ENCODE results near the gene GSTT2B. TPM values are rescaled to one million over a fixed set of nuclear protein-coding genes. Genes with fewer than 3 reads are reported as not detected.
"Not testable (repeated sequence)": the region's sequence is repeated elsewhere in the genome, so short reads cannot be mapped to it uniquely, and the experiment has no call there.

GSTT2B gene
- total RNA-seq, 1 donor from 2014 or later: 4.9 TPM

DNA sequence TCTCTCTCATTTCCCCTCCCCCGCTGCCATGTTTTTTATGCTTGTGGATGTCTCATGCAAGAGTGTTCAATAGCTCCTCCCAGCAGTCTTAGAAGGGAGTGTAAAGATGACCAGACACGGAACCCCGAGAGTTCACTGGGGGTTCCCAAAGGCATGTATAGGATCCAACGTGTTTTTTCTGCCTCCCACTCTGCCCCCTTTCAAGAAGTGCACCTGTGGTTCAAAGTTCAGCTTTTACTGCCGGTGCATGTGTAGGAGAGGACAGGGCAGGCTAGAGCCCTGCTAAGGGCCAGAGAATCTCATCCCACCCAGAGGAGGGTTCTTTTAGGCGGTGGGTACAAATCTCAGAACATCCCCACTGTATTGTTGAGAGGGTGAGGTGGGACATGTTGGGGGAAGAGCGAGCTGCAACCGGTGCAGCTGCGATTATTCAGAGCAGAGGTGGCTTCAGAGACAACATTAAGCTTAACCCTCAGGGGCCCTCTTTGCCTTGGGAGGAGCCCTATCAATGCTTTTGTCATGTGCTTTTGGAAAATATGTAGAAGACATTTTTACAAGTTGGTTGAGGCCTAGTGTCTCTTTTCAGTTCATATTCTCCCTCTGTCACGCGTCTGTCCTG is 52.3 kb downstream of the GSTT2B start:
- Histone ChIP-seq H3K27ac (replicated peaks) (no peak overlapping the region), H3K9me3 (replicated peaks) (no peaks in the 10 kb centered on the region), H3K4me1 (peaks cover 23% of the 10 kb centered on the region)

DNA sequence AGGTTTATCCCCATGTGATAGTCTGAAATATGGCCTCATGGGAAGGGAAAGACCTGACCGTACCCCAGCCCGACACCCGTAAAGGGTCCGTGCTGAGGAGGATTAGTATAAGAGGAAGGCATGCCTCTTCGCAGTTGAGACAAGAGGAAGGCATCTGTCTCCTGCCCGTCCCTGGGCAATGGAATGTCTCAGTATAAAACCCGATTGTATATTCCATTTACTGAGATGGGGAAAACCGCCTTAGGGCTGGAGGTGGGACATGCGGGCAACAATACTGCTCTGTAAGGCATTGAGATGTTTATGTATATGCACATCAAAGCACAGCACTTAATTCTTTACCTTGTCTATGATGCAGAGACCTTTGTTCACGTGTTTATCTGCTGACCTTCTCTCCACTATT is 53.6 kb downstream of the GSTT2B start:
- H3K27ac ChIP-seq (replicated peaks); H3K9me3 ChIP-seq (replicated peaks); H3K4me3 ChIP-seq; H3K36me3 ChIP-seq; intact Hi-C loops (cut with micrococcal nuclease); DNase-seq; H3K27me3 ChIP-seq (ENCODE audit: low read depth): not testable (repeated sequence)
- peaks cover 15% of the 10 kb centered on the region for H3K4me1 ChIP-seq

More for the DNA sequence above, 52.3 kb downstream of the GSTT2B start:
- no peaks in the 10 kb centered on the region for H3K27me3 ChIP-seq (ENCODE audit: low read depth)
- no peak overlapping the region for H3K4me3 ChIP-seq
- TF ChIP-seq, protein P1, sequence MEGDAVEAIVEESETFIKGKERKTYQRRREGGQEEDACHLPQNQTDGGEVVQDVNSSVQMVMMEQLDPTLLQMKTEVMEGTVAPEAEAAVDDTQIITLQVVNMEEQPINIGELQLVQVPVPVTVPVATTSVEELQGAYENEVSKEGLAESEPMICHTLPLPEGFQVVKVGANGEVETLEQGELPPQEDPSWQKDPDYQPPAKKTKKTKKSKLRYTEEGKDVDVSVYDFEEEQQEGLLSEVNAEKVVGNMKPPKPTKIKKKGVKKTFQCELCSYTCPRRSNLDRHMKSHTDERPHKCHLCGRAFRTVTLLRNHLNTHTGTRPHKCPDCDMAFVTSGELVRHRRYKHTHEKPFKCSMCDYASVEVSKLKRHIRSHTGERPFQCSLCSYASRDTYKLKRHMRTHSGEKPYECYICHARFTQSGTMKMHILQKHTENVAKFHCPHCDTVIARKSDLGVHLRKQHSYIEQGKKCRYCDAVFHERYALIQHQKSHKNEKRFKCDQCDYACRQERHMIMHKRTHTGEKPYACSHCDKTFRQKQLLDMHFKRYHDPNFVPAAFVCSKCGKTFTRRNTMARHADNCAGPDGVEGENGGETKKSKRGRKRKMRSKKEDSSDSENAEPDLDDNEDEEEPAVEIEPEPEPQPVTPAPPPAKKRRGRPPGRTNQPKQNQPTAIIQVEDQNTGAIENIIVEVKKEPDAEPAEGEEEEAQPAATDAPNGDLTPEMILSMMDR (IDR thresholded peaks at IDR 0.05; ENCODE audit: borderline replicate concordance): no peak
- DNase-seq: no peak
- intact Hi-C loops (cut with micrococcal nuclease): no loop called here
- H3K36me3 ChIP-seq: no peaks in the 10 kb centered on the region

Other genes with a start within 250 kb of the GSTT2B start
- 4.0 TPM for gene ZNF70, start 210.1 kb downstream of the GSTT2B start, total RNA-seq
- gene VPREB3, start 206.8 kb downstream of the GSTT2B start, total RNA-seq: 0.69 TPM
- gene C22orf15, start 198.2 kb downstream of the GSTT2B start, total RNA-seq: not detected
- gene CHCHD10, start 193.2 kb downstream of the GSTT2B start, total RNA-seq: 1,446 TPM
- 16.9 TPM for gene MMP11, start 188.3 kb downstream of the GSTT2B start, total RNA-seq
- gene SMARCB1, start 174.2 kb downstream of the GSTT2B start, total RNA-seq: 52.0 TPM
- 2.0 TPM for gene DERL3, start 122.2 kb downstream of the GSTT2B start, total RNA-seq
- gene SLC2A11, start 103.3 kb downstream of the GSTT2B start, total RNA-seq: 22.0 TPM
- 242 TPM for gene MIF, start 66.8 kb downstream of the GSTT2B start, total RNA-seq
- gene DDTL, start 5.7 kb upstream of the GSTT2B start, total RNA-seq: 1.5 TPM
- 157 TPM for gene DDT, start 13.2 kb upstream of the GSTT2B start, total RNA-seq
- gene GSTT2, start 18.9 kb upstream of the GSTT2B start, total RNA-seq: 0.66 TPM
- not detected for gene GSTT4, start 44.3 kb upstream of the GSTT2B start, total RNA-seq
- 46.9 TPM for gene CABIN1, start 50.1 kb upstream of the GSTT2B start, total RNA-seq
- 3.2 TPM for gene SUSD2, start 220.3 kb upstream of the GSTT2B start, total RNA-seq

All from left ventricle myocardium inferior (tissue), 1 donor.